ENCODE data around the gene SNCG. TPM values are rescaled to one million over a fixed set of nuclear protein-coding genes. Genes with fewer than 3 reads are reported as not detected.
"Not testable (repeated sequence)": the region's sequence is repeated elsewhere in the genome, so short reads cannot be mapped to it uniquely, and the experiment has no call there.

The SNCG gene
- total and polyA plus RNA-seq, 4 donors: 94.8 to 545 (median 355) TPM

GRCh38 chr10:86944031-86944419, 14.4 kb upstream of the SNCG start:
- H3K4me3 ChIP-seq (ENCODE audit: low read depth, low read length): no peak overlapping the region
- peaks cover 52% of the 10 kb centered on the region for H3K4me1 ChIP-seq (ENCODE audit: control insufficient read depth, insufficient read depth, low read length)
- peaks cover 20% of the 10 kb centered on the region for H3K36me3 ChIP-seq (ENCODE audit: control insufficient read depth, insufficient read depth, low read length)
- H3K9me3 ChIP-seq (ENCODE audit: control insufficient read depth, insufficient read depth, low read length): no peaks in the 10 kb centered on the region
- 83% methylated on average over 4 of the region's 4 CpGs for WGBS (ENCODE audit: insufficient coverage)
- H3K27ac ChIP-seq (ENCODE audit: low read depth, low read length): no peak overlapping the region
- no peak for DNase-seq (ENCODE audit: low read depth in 4 of 6, low spot score in 6 of 6)
- no peaks in the 10 kb centered on the region for H3K27me3 ChIP-seq (ENCODE audit: control insufficient read depth, insufficient read depth, low read length)

GRCh38 chr10:86944471-86944870, 13.9 kb upstream of the SNCG start:
- H3K27ac ChIP-seq (ENCODE audit: low read depth, low read length): no peak overlapping the region
- H3K27me3 ChIP-seq (ENCODE audit: control insufficient read depth, insufficient read depth, low read length): no peaks in the 10 kb centered on the region
- no peak overlapping the region for H3K4me3 ChIP-seq (ENCODE audit: low read depth, low read length)
- DNase-seq (ENCODE audit: low read depth in 4 of 6, low spot score in 6 of 6): no peak
- no peaks in the 10 kb centered on the region for H3K9me3 ChIP-seq (ENCODE audit: control insufficient read depth, insufficient read depth, low read length)
- peaks cover 48% of the 10 kb centered on the region for H3K4me1 ChIP-seq (ENCODE audit: control insufficient read depth, insufficient read depth, low read length)
- H3K36me3 ChIP-seq (ENCODE audit: control insufficient read depth, insufficient read depth, low read length): peaks cover 20% of the 10 kb centered on the region

GRCh38 chr10:86944907-86945306, 13.5 kb upstream of the SNCG start:
- H3K9me3 ChIP-seq (ENCODE audit: control insufficient read depth, insufficient read depth, low read length): no peaks in the 10 kb centered on the region
- H3K27me3 ChIP-seq (ENCODE audit: control insufficient read depth, insufficient read depth, low read length): no peaks in the 10 kb centered on the region
- no peak overlapping the region for H3K27ac ChIP-seq (ENCODE audit: low read depth, low read length)
- no peak for DNase-seq (ENCODE audit: low read depth in 4 of 6, low spot score in 6 of 6)
- H3K36me3 ChIP-seq (ENCODE audit: control insufficient read depth, insufficient read depth, low read length): peaks cover 20% of the 10 kb centered on the region
- 100% methylated on average over 3 of the region's 3 CpGs for WGBS (ENCODE audit: insufficient coverage)
- H3K4me3 ChIP-seq (ENCODE audit: low read depth, low read length): no peak overlapping the region
- peaks cover 43% of the 10 kb centered on the region for H3K4me1 ChIP-seq (ENCODE audit: control insufficient read depth, insufficient read depth, low read length)

GRCh38 chr10:86945361-86946212, 12.8 kb upstream of the SNCG start:
- DNase-seq (ENCODE audit: low read depth in 4 of 6, low spot score in 6 of 6): peak in 1 of 6 donors; percentile 29
- H3K27ac ChIP-seq (ENCODE audit: low read depth, low read length): peak overlapping the region; percentile 25
- no peaks in the 10 kb centered on the region for H3K9me3 ChIP-seq (ENCODE audit: control insufficient read depth, insufficient read depth, low read length)
- no peak overlapping the region for H3K4me3 ChIP-seq (ENCODE audit: low read depth, low read length)
- H3K36me3 ChIP-seq (ENCODE audit: control insufficient read depth, insufficient read depth, low read length): peaks cover 20% of the 10 kb centered on the region
- 47% methylated on average over 16 of the region's 18 CpGs for WGBS (ENCODE audit: insufficient coverage)
- H3K27me3 ChIP-seq (ENCODE audit: control insufficient read depth, insufficient read depth, low read length): no peaks in the 10 kb centered on the region
- H3K4me1 ChIP-seq (ENCODE audit: control insufficient read depth, insufficient read depth, low read length): peaks cover 40% of the 10 kb centered on the region

- peak overlapping the region; percentile 25 for H3K27ac ChIP-seq (ENCODE audit: low read depth, low read length)
- 77% methylated on average over 13 of the region's 13 CpGs for WGBS (ENCODE audit: insufficient coverage)
- peak in 2 of 6 donors; percentile 50 to 55 for DNase-seq (ENCODE audit: low read depth in 4 of 6, low spot score in 6 of 6)
These were observed 11.9 kb upstream of the SNCG start for GRCh38 chr10:86946213-86947155.

GRCh38 chr10:86947806-86948205, 10.6 kb upstream of the SNCG start:
- no CpG with 5 or more reads among the region's 4 CpGs for WGBS (ENCODE audit: insufficient coverage)
- not testable (repeated sequence) for H3K4me3 ChIP-seq (ENCODE audit: low read depth, low read length); H3K9me3 ChIP-seq (ENCODE audit: control insufficient read depth, insufficient read depth, low read length); H3K27me3 ChIP-seq (ENCODE audit: control insufficient read depth, insufficient read depth, low read length); H3K27ac ChIP-seq (ENCODE audit: low read depth, low read length); DNase-seq (ENCODE audit: low read depth in 4 of 6, low spot score in 6 of 6)
- Histone ChIP-seq H3K36me3 (ENCODE audit: control insufficient read depth, insufficient read depth, low read length) (peaks cover 12% of the 10 kb centered on the region), H3K4me1 (ENCODE audit: control insufficient read depth, insufficient read depth, low read length) (peaks cover 37% of the 10 kb centered on the region)

More at GRCh38 chr10:86946213-86947155, 11.9 kb upstream of the SNCG start:
- peaks cover 17% of the 10 kb centered on the region for H3K36me3 ChIP-seq (ENCODE audit: control insufficient read depth, insufficient read depth, low read length)
- no peaks in the 10 kb centered on the region for H3K9me3 ChIP-seq (ENCODE audit: control insufficient read depth, insufficient read depth, low read length)
- no peaks in the 10 kb centered on the region for H3K27me3 ChIP-seq (ENCODE audit: control insufficient read depth, insufficient read depth, low read length)
- no peak overlapping the region for H3K4me3 ChIP-seq (ENCODE audit: low read depth, low read length)
- peaks cover 37% of the 10 kb centered on the region for H3K4me1 ChIP-seq (ENCODE audit: control insufficient read depth, insufficient read depth, low read length)

- H3K9me3 ChIP-seq (ENCODE audit: control insufficient read depth, insufficient read depth, low read length): no peaks in the 10 kb centered on the region
- no peak overlapping the region for H3K27ac ChIP-seq (ENCODE audit: low read depth, low read length)
- H3K27me3 ChIP-seq (ENCODE audit: control insufficient read depth, insufficient read depth, low read length): no peaks in the 10 kb centered on the region
- no peak for DNase-seq (ENCODE audit: low read depth in 4 of 6, low spot score in 6 of 6)
- peaks cover 44% of the 10 kb centered on the region for H3K4me1 ChIP-seq (ENCODE audit: control insufficient read depth, insufficient read depth, low read length)
- H3K4me3 ChIP-seq (ENCODE audit: low read depth, low read length): no peak overlapping the region
- no peaks in the 10 kb centered on the region for H3K36me3 ChIP-seq (ENCODE audit: control insufficient read depth, insufficient read depth, low read length)
- WGBS (ENCODE audit: insufficient coverage): 83% methylated on average over 1 of the region's 1 CpG
These were observed 8.1 kb upstream of the SNCG start for GRCh38 chr10:86950349-86950748.

- peaks cover 44% of the 10 kb centered on the region for H3K4me1 ChIP-seq (ENCODE audit: control insufficient read depth, insufficient read depth, low read length)
- no peak for DNase-seq (ENCODE audit: low read depth in 4 of 6, low spot score in 6 of 6)
- H3K36me3 ChIP-seq (ENCODE audit: control insufficient read depth, insufficient read depth, low read length): no peaks in the 10 kb centered on the region
- H3K27ac ChIP-seq (ENCODE audit: low read depth, low read length): no peak overlapping the region
- no peak overlapping the region for H3K4me3 ChIP-seq (ENCODE audit: low read depth, low read length)
- no peaks in the 10 kb centered on the region for H3K27me3 ChIP-seq (ENCODE audit: control insufficient read depth, insufficient read depth, low read length)
- H3K9me3 ChIP-seq (ENCODE audit: control insufficient read depth, insufficient read depth, low read length): no peaks in the 10 kb centered on the region
These were observed 7.1 kb upstream of the SNCG start for GRCh38 chr10:86951184-86951761.

- H3K9me3 ChIP-seq (ENCODE audit: control insufficient read depth, insufficient read depth, low read length): no peaks in the 10 kb centered on the region
- WGBS (ENCODE audit: insufficient coverage): 100% methylated on average over 4 of the region's 7 CpGs
- no peaks in the 10 kb centered on the region for H3K27me3 ChIP-seq (ENCODE audit: control insufficient read depth, insufficient read depth, low read length)
- no peak overlapping the region for H3K4me3 ChIP-seq (ENCODE audit: low read depth, low read length)
- H3K27ac ChIP-seq (ENCODE audit: low read depth, low read length): no peak overlapping the region
- H3K4me1 ChIP-seq (ENCODE audit: control insufficient read depth, insufficient read depth, low read length): peaks cover 44% of the 10 kb centered on the region
- DNase-seq (ENCODE audit: low read depth in 4 of 6, low spot score in 6 of 6): no peak
- no peaks in the 10 kb centered on the region for H3K36me3 ChIP-seq (ENCODE audit: control insufficient read depth, insufficient read depth, low read length)
These were observed 6.3 kb upstream of the SNCG start for GRCh38 chr10:86952106-86952505.

All from spinal cord (tissue), 10 donors.